Measurements from ENCODE around the gene HDGFL2.

The HDGFL2 gene

GRCh38 chr19:4430760-4431159 is 41.3 kb upstream of the HDGFL2 start:
- no peak overlapping the region for H3K4me3 ChIP-seq (replicated peaks in 1 of 2; ENCODE audit: low read depth in 2 of 2, low read length in 2 of 2)
- DNase-seq (ENCODE audit: low read depth in 2 of 2): no peak
- no peak for TF ChIP-seq CTCF (IDR thresholded peaks at IDR 0.05; ENCODE audit: low read depth, low read length)

GRCh38 chr19:4431296-4431695 is 40.8 kb upstream of the HDGFL2 start:
- TF ChIP-seq CTCF (IDR thresholded peaks at IDR 0.05; ENCODE audit: low read depth, low read length): no peak
- no peak for DNase-seq (ENCODE audit: low read depth in 2 of 2)
- no peak overlapping the region for H3K4me3 ChIP-seq (replicated peaks in 1 of 2; ENCODE audit: low read depth in 2 of 2, low read length in 2 of 2)

GRCh38 chr19:4431808-4432674 is 40.1 kb upstream of the HDGFL2 start:
- no peak overlapping the region for H3K4me3 ChIP-seq (replicated peaks in 1 of 2; ENCODE audit: low read depth in 2 of 2, low read length in 2 of 2)

GRCh38 chr19:4432918-4433506 is 39.1 kb upstream of the HDGFL2 start:
- no peak for TF ChIP-seq CTCF (IDR thresholded peaks at IDR 0.05; ENCODE audit: low read depth, low read length)
- no peak overlapping the region for H3K4me3 ChIP-seq (replicated peaks in 1 of 2; ENCODE audit: low read depth in 2 of 2, low read length in 2 of 2)
- DNase-seq (ENCODE audit: low read depth in 2 of 2): no peak

More at GRCh38 chr19:4431808-4432674, 40.1 kb upstream of the HDGFL2 start:
- no peak for DNase-seq (ENCODE audit: low read depth in 2 of 2)
- no peak for TF ChIP-seq CTCF (IDR thresholded peaks at IDR 0.05; ENCODE audit: low read depth, low read length)

GRCh38 chr19:4434391-4434790 is 37.7 kb upstream of the HDGFL2 start:
- TF ChIP-seq CTCF (IDR thresholded peaks at IDR 0.05; ENCODE audit: low read depth, low read length): no peak
- no peak for DNase-seq (ENCODE audit: low read depth in 2 of 2)
- no peak overlapping the region for H3K4me3 ChIP-seq (replicated peaks in 1 of 2; ENCODE audit: low read depth in 2 of 2, low read length in 2 of 2)

- no peak for DNase-seq (ENCODE audit: low read depth in 2 of 2)
- no peak for TF ChIP-seq CTCF (IDR thresholded peaks at IDR 0.05; ENCODE audit: low read depth, low read length)
- no peak overlapping the region for H3K4me3 ChIP-seq (replicated peaks in 1 of 2; ENCODE audit: low read depth in 2 of 2, low read length in 2 of 2)
These were observed 35.9 kb upstream of the HDGFL2 start for GRCh38 chr19:4436231-4436630.
